PC-9 (cell line): Measurements from ENCODE around the gene TIMMDC1. TPM values are rescaled to one million over a fixed set of nuclear protein-coding genes. Genes with fewer than 3 reads are reported as not detected.
"Not testable (repeated sequence)": the region's sequence is repeated elsewhere in the genome, so short reads cannot be mapped to it uniquely, and the experiment has no call there.

Experiments used
- BruUV-seq: library from RNA; stranded (reverse); fragments of 400-500 nt; replicated peaks from 2 replicates; lab custom pipeline; 2021; lab: Mats Ljungman, UMichigan
- CTCF ChIA-PET: fragments of 300-600 bp; sonication (Branson Sonifier 250); formaldehyde crosslinking; loops from one replicate; lab custom pipeline; 2022; ENCODE audit warnings: antibody characterized with exemption; lab: Charles Lee
- POLR2A ChIA-PET: fragments of 300-600 bp; sonication (Branson Sonifier 250); formaldehyde crosslinking; loops from one replicate; lab custom pipeline; 2022; ENCODE audit warnings: antibody characterized with exemption; ENCODE audit not compliant: unreplicated experiment; lab: Charles Lee
- DNase-seq, 2 experiments: peaks; one replicate each; pipeline versions ENCODE4 v3.0.0 to v3.0.0-alpha.2; 2015 to 2022; ENCODE audit warnings: mixed read lengths in 1 of 2
- H2AFZ ChIP-seq: fragments of 200-600 bp; sonication (generic); 2 replicates; pipeline ENCODE4 v1.8.1; 2017; ENCODE audit warnings: antibody characterized with exemption
- H3F3A ChIP-seq: fragments of 200-600 bp; sonication (generic); 2 replicates; pipeline ENCODE4 v1.8.1; 2017; ENCODE audit warnings: antibody characterized with exemption, mild to moderate bottlenecking, low read depth; ENCODE audit not compliant: insufficient read depth
- H3K27ac ChIP-seq: fragments of 200-600 bp; sonication (generic); 2 replicates; pipeline ENCODE4 v1.6.1; 2016; ENCODE audit warnings: mixed run types
- H3K27me3 ChIP-seq: fragments of 200-600 bp; sonication (generic); 2 replicates; pipeline ENCODE4 v1.6.1; 2016; ENCODE audit warnings: low read depth, mixed run types; ENCODE audit not compliant: insufficient read depth
- H3K36me3 ChIP-seq: fragments of 200-600 bp; sonication (generic); 2 replicates; pipeline ENCODE4 v1.6.1; 2016; ENCODE audit warnings: low read depth, mixed run types
- H3K4me1 ChIP-seq: fragments of 200-600 bp; sonication (generic); replicated peaks from 2 replicates; pipeline ENCODE4 v1.6.1; 2016; ENCODE audit warnings: mixed run types; ENCODE audit not compliant: insufficient read depth
- H3K4me2 ChIP-seq: fragments of 200-600 bp; sonication (generic); 2 replicates; pipeline ENCODE4 v1.6.1; 2017; ENCODE audit warnings: mixed run types
- H3K4me3 ChIP-seq: fragments of 200-600 bp; sonication (generic); 2 replicates; pipeline ENCODE4 v1.6.1; 2016; ENCODE audit warnings: mixed run types
- H3K79me2 ChIP-seq: fragments of 200-600 bp; sonication (generic); 2 replicates; pipeline ENCODE4 v1.6.1; 2017; ENCODE audit warnings: low read depth, mixed run types
- H3K9me2 ChIP-seq: fragments of 200-600 bp; sonication (generic); 2 replicates; pipeline ENCODE4 v1.8.1; 2017; ENCODE audit warnings: mild to moderate bottlenecking; ENCODE audit not compliant: insufficient read depth
- H3K9me3 ChIP-seq: fragments of 200-600 bp; sonication (generic); 2 replicates; pipeline ENCODE4 v1.8.1; 2016; ENCODE audit warnings: low read depth; ENCODE audit not compliant: insufficient read depth
- H4K20me1 ChIP-seq: fragments of 200-600 bp; sonication (generic); 2 replicates; pipeline ENCODE4 v1.8.1; 2017; ENCODE audit not compliant: insufficient read depth
- EZH2 ChIP-seq: fragments of 200-600 bp; sonication (generic); IDR thresholded peaks from 2 replicates; pipeline ENCODE4 v1.8.0; 2017; ENCODE audit warnings: antibody characterized with exemption, low read depth
- intact Hi-C: fragments of 100-400 bp; cut with micrococcal nuclease; formaldehyde crosslinking; loops from one replicate; pipeline ENCODE4 v1.10.0; 2022; ENCODE audit not compliant: unreplicated experiment
- total RNA-seq: library from RNA; stranded (reverse); gene quantifications from 2 replicates; pipeline ENCODE4 v1.2.3, GENCODE V29; 2021
- TF ChIP-seq, protein P1 (sequence below): fragments of 200-600 bp; sonication (generic); conservative IDR thresholded peaks from 2 replicates; pipeline ENCODE4 v1.6.1; 2017; ENCODE audit warnings: mixed run types, antibody characterized with exemption, mild to moderate bottlenecking, moderate library complexity

The TIMMDC1 gene
- total RNA-seq, 1 experiment from 2014 or later, result 145 TPM

DNA sequence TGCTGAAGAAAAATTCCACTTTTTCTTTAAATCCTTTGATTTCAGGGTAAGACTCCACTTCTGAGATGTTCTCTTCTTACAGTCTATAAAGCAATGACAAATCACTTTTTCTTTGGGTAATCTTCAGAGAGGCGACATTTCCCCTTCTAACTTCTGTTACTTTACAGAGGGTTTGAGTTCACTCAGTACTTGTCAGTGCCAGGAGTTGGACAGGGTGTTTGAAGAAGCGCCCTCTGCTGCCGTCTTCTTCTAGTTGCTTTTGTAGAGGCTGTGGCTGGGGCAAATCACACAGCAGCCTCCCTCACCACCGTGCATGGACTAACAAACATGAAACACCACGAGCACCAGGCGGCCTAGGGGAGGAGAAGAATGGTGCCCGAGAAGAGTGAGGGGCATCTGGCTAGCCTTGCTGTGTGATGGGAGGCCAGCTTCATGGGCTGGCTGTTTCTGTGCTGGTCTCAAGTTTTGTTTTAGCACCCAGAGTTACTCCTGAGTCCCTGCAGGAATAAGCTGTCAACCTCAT lies 61.2 kb downstream of the TIMMDC1 start, which contains the start of gene CD80:
Gene CD80 (minus strand): TSS at position 174 of the 523 bp plus-strand sequence. CDS start 1,886 bp downstream, outside the sequence.
- Histone ChIP-seq H3F3A (no peaks in the 10 kb centered on the region), H3K36me3 (no peaks in the 10 kb centered on the region), H3K9me2 (no peaks in the 10 kb centered on the region), H3K27ac (no peak within 1 kb of the TSS), H3K4me3 (no peak within 1 kb of the TSS), H3K9me3 (no peaks in the 10 kb centered on the region), H3K79me2 (no peaks in the 10 kb centered on the region), H3K27me3 (no peaks in the 10 kb centered on the region), H3K4me2 (peak within 1 kb of the TSS; percentile 34; the same call in 1 of the 2 replicates), H2AFZ (no peak within 1 kb of the TSS; the same call in 1 of the 2 replicates), H3K4me1 (no peaks in the 10 kb centered on the region), H4K20me1 (no peaks in the 10 kb centered on the region)
- intact Hi-C loops, result loop anchor here (1.0 kb wide), 1 partner anchor 675 kb away; no protein-coding TSS in a partner anchor
- POLR2A ChIA-PET, result no interaction called here
- BruUV-seq, result no TSS peak
- DNase-seq, result peak in 1 of 2 experiments; percentile 17
- TF ChIP-seq, protein P1, sequence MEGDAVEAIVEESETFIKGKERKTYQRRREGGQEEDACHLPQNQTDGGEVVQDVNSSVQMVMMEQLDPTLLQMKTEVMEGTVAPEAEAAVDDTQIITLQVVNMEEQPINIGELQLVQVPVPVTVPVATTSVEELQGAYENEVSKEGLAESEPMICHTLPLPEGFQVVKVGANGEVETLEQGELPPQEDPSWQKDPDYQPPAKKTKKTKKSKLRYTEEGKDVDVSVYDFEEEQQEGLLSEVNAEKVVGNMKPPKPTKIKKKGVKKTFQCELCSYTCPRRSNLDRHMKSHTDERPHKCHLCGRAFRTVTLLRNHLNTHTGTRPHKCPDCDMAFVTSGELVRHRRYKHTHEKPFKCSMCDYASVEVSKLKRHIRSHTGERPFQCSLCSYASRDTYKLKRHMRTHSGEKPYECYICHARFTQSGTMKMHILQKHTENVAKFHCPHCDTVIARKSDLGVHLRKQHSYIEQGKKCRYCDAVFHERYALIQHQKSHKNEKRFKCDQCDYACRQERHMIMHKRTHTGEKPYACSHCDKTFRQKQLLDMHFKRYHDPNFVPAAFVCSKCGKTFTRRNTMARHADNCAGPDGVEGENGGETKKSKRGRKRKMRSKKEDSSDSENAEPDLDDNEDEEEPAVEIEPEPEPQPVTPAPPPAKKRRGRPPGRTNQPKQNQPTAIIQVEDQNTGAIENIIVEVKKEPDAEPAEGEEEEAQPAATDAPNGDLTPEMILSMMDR, result peak; percentile 40; the same call in 1 of the 2 replicates
- no peak for TF ChIP-seq EZH2
- CTCF ChIA-PET, result no interaction called here

DNA sequence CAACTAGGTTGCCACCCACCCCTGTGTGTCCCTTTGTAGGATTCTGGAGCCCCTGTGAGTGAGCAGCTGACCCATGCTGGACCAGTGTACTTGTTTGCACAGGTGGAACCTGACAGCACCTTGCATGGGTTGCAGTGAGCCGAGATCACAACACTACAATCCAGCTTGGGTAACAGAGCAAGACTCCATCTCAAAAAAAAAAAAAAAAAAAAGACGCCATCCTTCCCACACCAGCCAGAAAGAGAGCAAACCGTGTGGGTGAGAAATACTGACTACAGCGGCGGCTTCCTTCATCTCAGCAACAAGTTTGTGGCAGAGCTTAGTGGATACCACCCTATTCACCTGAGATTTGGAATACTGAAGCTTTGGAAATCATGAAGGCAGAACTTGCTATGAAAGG lies 61.8 kb downstream of the TIMMDC1 start:
- Histone ChIP-seq H3K36me3 (no peaks in the 10 kb centered on the region), H3K79me2 (no peaks in the 10 kb centered on the region), H3K27me3 (no peaks in the 10 kb centered on the region), H3K9me3 (no peaks in the 10 kb centered on the region), H3K4me1 (no peaks in the 10 kb centered on the region), H3K4me3 (no peak overlapping the region), H3F3A (no peaks in the 10 kb centered on the region), H2AFZ (no peak overlapping the region), H4K20me1 (no peaks in the 10 kb centered on the region), H3K27ac (no peak overlapping the region), H3K9me2 (no peaks in the 10 kb centered on the region), H3K4me2 (no peak overlapping the region)
- ChIA-PET CTCF (no interaction called here), POLR2A (no interaction called here)
- intact Hi-C loops, result no loop called here
- BruUV-seq, result no TSS peak
- TF ChIP-seq, protein P1, result no peak
- no peak for TF ChIP-seq EZH2
- DNase-seq, result no peak

DNA sequence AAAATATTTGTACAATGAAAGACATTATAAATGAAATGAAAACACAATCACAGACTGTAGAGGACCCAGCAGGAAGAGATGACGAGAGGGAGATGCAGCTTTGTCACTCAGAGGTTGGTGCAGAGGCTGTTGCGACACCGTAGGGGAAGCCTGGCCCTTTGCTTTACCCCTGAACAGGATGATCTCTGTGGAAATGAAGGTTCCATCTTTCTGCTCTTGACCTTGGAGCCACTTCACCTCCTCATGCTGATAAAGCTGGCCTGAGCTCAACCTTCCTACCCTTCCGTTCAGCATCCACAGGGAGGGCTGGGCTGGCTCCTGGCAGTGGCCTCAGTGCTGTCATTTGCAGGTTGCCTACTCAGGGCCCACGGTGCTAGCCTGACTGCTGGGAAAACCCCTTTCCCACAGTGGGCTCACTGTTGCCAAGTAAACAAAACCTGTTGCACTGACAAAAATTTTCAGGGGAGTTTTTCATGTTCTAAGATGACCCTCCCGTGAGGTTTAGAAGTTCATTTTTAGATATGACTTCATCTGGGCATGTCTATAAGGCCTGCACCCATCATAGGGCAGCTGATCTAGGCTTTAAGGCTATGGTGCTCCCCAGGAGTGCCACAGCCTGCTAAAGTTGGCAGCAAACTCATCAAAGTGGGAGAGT lies 64.1 kb downstream of the TIMMDC1 start:
- DNase-seq, result no peak
- Histone ChIP-seq H3F3A (no peaks in the 10 kb centered on the region), H3K4me2 (no peak overlapping the region), H3K36me3 (no peaks in the 10 kb centered on the region), H3K27ac (no peak overlapping the region), H3K9me2 (no peaks in the 10 kb centered on the region), H4K20me1 (no peaks in the 10 kb centered on the region), H2AFZ (no peak overlapping the region), H3K4me1 (no peaks in the 10 kb centered on the region), H3K27me3 (peaks cover 2% of the 10 kb centered on the region; the same call in 1 of the 2 replicates), H3K9me3 (no peaks in the 10 kb centered on the region), H3K79me2 (no peaks in the 10 kb centered on the region), H3K4me3 (no peak overlapping the region)
- ChIA-PET POLR2A (no interaction called here), CTCF (no interaction called here)
- BruUV-seq, result no TSS peak
- TF ChIP-seq EZH2, result no peak
- TF ChIP-seq, protein P1, result no peak
- intact Hi-C loops, result no loop called here

DNA sequence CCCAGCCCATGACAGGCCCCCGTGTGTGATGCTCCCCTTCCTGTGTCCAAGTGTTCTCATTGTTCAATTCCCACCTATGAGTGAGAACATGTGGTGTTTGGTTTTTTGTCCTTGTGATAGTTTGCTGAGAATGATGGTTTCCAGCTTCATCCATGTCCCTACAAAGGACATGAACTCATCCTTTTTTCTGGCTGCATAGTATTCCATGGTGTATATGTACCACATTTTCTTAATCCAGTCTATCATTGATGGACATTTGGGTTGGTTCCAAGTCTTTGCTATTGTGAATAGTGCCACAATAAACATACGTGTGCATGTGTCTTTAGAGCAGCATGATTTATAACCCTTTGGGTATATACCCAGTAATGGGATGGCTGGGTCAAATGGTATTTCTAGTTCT lies 65.0 kb downstream of the TIMMDC1 start:
- H3K4me1 ChIP-seq, H3K79me2 ChIP-seq, BruUV-seq, POLR2A ChIA-PET, H3K27ac ChIP-seq, H3K27me3 ChIP-seq, H3F3A ChIP-seq, intact Hi-C loops, H4K20me1 ChIP-seq, H3K4me3 ChIP-seq, CTCF ChIA-PET, H3K9me3 ChIP-seq, H3K9me2 ChIP-seq, DNase-seq, H3K4me2 ChIP-seq, H2AFZ ChIP-seq, H3K36me3 ChIP-seq: not testable (repeated sequence)
